Amniotic stem cell (primary cell): Measurements from ENCODE around the gene SELP.

Experiments used
- DNase-seq: peaks from one replicate; lab custom pipeline; 2025; lab: John Stamatoyannopoulos, UW

The SELP gene

DNA sequence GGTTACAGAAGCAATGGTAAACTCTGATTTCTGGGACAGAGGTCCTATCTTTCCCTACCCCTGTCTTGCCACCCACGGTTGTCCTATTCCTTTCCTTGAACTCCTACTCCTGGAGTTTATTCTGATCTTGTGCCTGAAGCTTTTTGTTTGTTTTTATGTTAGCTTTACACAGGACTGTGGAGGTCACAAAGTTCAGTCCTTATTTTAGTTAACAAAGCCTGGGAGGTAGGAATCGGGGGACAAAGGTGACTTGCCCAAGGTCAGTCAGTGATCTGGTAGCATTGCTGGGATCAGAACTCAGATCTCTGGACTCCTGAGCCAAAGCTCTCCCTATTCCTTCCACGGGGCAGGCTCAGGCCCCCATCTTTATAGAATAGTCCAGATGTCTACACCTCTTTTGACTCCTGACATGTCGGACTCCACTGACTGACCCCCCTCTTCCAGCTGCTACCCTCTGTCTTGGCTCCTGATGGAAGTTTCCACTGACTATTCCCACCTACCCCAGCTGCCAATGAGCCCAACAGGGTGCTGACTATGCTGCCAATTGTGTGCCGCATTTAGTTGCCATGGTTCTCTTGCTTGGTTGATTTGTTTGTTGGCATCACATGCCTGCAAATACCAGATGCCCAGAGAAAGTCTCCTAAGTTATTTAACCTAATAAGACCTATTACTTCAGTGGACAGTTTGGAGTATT lies 53.5 kb downstream of the SELP start:
- DNase-seq, result no peak

DNA sequence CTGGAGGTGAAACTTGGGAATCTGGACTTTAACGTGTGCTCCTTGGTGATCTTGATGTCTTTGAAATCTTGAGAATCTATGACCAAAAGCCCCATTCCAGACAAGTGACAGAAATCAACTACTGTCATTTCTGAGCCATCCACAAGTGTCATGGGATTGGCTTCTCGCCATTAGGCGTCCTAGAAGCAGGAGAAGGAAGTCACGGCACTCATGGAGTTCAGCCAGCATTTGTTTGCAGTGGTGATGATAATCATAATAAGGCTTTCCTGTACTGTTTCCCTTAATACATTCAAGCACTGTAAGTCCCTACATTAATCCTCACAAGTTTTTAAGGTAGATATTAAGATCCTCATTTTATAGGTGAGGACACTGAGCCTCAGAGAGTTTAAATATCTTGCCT lies 55.6 kb downstream of the SELP start:
- no peak for DNase-seq

DNA sequence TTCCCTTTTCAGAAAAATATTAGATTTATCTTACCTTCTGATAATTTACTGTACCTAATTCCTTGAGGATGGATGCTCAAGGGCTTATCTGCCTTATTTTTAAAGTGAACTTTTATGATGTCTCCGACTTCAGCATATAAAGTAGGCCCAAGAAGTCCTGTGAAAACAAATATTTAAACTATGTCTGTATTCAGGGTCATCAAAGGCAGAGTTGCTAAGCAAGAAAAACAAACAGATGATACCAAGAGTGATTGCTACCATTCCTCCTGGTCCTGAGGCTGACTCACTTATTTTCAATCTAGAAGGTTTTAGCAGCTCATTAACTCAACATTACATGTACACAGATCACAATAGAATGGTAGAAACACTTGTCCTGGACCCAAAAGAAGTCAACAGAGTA lies 57.7 kb downstream of the SELP start:
- DNase-seq, result no peak

DNA sequence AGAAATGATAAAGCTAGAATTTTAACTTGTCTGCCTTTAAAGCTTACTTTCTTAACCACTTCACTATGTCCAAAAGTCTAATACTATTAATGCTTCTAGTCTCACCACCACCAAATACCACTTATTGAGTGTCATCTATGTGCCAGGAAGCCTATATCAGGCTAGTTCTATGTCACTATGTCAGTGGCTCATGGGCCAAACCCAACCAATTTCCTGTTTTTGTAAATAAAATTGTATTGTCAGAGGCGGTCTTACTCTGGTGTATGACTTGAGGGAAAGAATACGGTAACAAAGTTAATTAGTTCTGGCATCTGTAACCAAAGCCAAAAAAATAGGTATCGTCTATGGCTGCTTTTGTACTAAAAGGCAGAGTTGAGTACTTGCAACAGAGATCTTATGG lies 58.5 kb downstream of the SELP start:
- no peak for DNase-seq

DNA sequence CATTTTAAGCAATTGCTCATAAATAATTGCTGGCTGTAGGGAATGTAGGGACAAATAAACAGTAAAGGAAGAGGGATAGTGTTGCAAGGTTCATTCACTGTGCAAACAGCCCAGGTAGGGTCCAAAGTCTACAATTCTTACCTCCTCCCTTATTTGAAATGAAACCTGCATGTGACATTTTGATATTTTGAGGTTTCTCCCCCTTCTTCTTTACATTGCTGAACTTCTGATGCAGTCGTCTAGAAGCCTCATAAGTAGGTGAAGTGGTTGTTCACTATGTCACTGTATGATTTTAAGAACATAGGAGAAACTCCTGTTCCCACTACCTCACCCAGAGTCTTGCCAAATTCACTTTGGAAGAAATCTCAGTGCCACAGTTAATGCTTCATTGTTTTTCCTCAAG lies 59.8 kb downstream of the SELP start:
- no peak for DNase-seq

DNA sequence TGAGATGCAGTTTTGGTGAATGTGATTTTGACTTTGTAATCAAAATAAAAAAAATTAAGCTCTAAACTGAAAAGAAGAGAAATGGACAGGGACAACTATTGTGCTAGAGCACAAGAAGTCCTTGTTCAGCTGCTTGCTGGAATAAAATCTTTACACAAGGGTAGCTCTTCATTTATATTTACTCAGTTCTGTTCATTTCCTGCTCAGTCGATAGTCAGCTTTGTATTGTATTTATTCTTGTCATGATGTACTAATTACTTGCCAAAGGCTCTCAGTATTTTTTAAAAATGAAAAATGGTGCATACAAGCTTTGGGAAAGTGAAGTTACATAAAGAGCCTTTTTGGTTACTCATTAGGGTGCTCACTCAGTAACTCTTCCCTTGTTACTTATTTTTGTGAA lies 61.4 kb downstream of the SELP start:
- no peak for DNase-seq

DNA sequence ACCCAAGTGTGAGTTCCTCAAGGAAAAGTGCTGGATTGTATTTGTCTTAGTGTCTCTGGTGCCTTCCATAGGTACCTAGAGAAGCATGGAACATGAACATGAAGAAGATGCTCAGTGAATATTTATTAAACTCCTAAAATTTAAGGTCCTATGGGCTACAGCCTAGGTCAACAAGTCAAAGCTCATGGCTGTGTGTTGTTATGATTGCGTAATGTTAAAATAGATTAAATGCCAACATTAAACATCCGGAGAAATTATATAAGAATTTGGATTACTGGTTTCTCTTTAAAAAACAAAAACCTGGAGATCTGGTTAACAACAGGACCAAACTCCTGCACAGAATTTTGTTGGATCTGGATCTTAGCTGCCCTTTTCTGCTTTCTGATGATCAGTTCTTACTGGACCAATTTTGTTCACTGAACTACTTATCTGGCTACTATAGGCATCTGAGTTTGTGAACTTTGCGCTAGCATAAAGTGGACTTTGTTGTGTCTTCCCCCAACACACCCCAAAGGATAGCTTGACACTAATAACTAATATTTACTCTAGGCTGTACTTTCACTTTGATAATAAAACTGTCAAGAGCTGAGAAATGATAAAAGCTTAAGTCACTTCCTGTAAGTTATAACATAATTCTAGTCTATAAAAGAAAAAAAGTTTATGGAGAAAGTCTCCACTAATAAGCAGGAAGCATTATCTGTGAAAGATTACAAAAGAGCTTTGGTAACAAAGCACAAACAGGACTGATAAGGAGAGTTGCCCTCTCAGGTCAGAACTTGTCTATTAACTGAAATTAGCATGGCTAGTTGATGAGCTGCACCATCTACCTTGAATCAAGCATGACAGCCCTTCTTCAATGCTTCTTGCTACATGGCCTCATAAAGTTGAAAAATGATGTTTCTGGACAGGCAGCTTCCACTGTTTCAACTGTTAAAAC lies 64.3 kb downstream of the SELP start:
- DNase-seq, result no peak

DNA sequence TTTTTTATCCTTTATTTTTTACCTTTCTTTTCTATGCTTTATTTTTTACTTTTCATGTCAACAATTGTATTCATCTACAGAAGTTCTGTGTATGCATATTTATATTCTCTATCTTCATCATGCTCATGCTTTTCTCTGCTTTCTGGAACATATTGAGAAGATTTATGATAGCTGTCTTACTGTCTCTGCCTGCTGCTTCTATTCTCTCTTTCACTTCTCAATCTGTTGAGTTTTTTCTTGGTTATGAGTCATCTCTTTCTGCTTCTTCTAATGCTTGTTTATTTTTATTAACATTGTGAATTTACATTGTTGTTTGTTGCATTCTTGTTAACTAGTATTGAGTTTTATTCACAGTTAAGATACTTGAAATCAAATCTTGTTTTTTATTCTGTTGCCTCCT lies 66.3 kb downstream of the SELP start:
- no peak for DNase-seq

DNA sequence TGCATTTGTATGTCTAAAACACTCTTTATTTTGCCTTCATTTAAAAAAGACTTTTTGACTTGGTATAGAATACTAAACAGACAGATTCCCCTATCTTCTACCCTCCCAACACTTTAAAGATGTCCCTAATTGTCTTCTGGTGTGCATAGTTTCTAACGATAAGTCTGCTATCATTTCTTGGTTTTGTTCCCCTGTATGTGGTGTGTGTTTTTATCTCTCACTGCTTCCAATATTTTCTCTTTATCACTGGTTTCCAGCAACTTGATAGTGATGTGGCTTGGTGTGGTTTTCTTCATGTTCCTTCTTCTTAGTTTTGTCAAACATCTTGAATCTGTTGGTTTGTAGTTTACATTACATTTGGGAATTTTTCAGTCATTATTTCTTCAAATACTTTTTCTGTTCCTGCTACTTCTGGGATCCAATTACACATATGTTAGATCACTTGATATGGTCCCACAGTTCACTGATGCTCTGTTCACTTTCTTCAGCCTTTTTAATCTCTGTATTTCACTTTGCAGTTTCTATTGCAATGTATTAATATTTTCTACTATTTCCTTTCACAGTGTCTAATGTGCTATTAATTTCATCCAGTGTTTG lies 66.8 kb downstream of the SELP start:
- no peak for DNase-seq

DNA sequence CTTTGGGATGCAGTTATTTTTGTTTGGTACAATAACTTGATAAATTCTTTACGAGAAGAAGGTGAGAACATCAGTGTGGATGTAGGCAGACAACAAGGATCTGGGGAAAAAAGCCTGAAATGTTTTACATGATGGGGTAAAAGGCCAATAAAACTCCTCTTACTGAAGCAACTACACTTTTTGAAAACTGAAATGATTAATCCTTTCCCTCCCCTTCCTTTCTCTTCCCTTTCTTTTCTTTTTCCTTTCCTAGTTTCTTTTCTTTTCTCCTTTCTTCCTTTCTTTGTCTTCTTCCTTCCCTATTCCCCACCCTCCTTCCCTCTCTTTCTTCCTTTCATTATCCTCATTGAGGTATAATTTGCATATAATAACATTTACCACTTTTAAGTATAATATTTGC lies 68.2 kb downstream of the SELP start:
- no peak for DNase-seq

DNA sequence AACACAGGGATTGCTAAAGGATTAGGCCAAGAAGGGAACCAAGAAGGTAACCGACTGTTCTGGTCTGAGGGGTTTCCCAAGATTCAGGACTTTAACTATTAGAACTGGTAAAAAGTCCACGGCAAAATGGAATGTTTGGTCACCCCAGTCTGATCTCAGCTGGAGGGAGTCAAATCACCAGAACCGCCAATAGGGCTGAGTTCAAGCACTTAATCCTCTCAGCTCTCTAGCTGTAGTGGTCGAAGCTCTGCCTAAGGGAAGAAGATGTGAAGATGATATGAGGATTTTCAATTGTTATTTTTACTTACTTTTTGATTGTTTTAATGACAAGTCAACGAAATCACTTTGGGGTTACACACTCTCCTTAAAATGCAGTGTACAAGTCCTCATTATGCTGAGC lies 72.8 kb downstream of the SELP start:
- no peak for DNase-seq

DNA sequence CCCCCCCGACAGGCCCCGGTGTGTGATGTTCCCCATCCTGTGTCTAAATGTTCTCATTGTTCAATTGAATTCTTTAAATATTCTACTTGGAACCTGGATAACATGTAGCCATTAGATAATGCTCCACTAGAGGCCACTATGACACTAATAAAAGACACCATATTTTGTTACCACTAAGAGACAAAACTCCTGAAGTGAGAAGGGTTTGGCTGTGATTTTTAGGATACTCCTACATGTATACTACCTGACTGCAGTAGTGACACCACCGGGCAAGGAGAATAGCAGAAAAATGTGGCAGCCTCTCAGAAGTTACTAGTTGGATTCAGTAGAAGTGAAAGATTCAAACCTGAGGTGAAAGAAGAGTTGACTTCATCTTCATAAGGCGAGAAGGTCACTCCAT lies 79.6 kb downstream of the SELP start:
- no peak for DNase-seq

DNA sequence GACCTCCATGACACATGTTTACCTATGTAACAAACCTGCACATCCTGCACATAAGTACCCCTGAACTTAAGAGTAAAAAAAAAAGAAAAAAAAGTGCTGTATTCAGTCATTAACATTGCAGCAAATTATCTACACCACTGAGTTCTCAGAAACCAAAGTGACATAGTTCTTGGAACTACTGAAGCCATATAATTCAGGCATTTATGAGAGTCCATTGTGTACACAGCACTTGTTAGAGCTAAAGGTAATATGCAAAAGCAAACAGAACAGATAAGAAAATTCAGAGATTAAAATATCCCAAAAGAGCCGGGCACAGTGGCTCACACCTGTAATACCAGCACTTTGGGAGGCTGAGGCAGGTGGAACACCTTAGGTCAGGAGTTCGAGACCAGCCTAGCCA lies 81.6 kb downstream of the SELP start:
- no peak for DNase-seq

DNA sequence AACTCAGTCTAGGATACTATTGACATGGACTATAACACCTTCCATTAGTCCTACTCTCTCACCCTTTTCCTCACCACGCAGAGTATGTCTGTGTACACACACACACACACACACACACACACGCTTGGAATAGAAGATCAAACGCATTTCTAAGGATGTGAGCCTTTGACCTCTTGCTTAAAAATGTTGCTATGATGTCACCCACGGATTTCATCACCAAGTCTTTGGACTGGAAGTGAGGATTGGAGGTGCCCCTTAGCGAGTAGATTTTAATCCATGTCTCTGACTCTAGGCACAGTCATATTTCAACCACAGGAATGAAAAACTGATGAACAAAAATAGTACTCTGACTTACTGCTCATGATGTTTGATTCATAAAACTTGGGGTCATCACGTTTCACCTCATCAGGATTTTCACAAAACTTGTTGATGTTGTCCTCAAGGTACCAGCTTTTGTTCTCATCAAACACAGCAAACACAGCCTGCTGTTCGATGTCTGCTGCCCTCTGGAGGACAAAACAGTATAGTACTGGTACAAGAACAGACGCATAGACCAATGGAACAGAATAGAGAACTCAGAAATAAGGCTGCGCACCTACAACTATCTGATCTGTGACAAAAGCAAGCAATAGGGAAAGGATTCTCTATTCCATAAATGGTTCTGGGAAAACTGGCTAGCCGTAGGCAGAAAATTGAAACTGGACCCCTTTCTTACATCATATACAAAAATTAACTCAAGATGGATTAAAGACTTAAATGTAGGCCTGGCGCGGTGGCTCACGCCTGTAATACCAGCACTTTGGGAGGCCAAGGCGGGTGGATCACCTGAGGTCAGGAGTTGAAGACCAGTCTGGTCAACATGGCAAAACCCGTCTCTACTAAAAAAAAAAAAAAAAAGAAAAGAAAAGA lies 83.6 kb downstream of the SELP start:
- DNase-seq, result peak; percentile 41

DNA sequence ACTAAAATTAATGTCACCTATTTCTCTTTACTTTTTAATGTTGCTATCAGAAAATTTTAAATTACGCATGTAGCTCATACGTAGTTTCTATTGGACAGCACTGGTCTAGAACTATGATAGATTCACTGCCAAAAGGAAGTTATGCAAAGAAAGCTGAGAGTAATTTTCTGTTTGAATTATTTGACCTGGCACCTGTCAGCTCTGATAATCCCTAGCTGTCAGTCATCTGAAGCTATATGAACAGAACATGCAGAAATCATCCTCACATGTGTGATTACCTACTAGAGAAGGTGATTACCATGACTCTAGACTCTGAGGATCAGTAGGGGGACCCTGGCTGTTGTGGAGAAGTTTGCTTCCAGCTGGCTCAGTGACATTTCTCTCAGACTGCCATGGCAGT lies 84.5 kb downstream of the SELP start:
- no peak for DNase-seq

DNA sequence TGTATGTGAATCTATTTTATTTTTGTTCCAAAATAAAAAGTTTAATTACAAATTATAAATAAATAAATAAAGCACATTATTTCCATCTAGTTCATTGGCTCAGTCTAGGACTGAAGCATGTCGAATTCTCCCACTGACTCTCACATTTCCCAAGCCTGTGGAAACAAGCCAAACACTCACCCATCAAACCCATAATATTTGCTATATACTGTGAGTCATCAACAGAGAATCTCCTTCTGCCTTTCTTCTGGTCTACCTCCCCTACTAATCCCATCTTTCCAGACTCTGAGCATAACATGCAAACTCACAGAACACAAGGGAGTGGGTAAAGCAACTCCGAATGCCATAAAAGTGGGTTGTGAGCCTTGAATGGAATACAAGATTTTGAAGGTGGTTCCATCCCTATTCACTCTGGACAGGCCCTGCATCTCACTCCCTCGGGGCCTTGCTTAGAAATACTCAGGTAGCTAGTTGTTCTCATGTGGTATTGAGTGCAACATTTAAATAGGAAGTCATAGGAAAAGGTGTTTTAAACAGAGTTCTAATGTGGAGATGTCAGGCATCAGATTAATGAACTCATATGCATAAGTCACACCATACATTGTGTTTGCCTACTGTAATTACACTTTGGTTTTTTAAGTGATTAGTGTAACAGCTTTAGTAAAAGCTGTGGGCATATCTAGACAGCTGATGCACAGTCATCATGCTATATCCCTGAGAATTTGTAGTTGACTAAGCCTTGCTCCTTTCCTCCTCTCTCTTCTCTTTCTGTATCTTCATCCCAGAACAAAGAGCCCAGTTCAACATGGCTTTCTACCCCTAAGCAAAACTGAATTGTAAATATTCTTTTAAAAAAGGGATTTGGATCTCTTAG lies 90.7 kb downstream of the SELP start:
- DNase-seq, result no peak
